CD4-positive, alpha-beta T cell treated with Interferon gamma for 1 hour (primary cell): ENCODE results near the gene CREB3.

Experiments
- DNase-seq: peaks from one replicate; pipeline ENCODE4 v3.0.0-alpha.2; 2020

CREB3 gene

GRCh38 chr9:35703906-35704672 is 28.4 kb upstream of the CREB3 start:
- DNase-seq, result no peak

GRCh38 chr9:35705372-35705771 is 27.1 kb upstream of the CREB3 start:
- DNase-seq, result no peak

GRCh38 chr9:35705836-35706430 is 26.5 kb upstream of the CREB3 start:
- no peak for DNase-seq

GRCh38 chr9:35706951-35707350 is 25.5 kb upstream of the CREB3 start:
- no peak for DNase-seq

GRCh38 chr9:35708146-35708545 is 24.3 kb upstream of the CREB3 start:
- no peak for DNase-seq

GRCh38 chr9:35710818-35711500 is 21.5 kb upstream of the CREB3 start:
- no peak for DNase-seq

- DNase-seq, result no peak
Observed at GRCh38 chr9:35711501-35712428, 20.7 kb upstream of the CREB3 start.

GRCh38 chr9:35712762-35713400 is 19.6 kb upstream of the CREB3 start:
- no peak for DNase-seq

GRCh38 chr9:35713578-35713977 is 18.9 kb upstream of the CREB3 start:
- DNase-seq, result no peak

GRCh38 chr9:35714123-35714522 is 18.3 kb upstream of the CREB3 start:
- no peak for DNase-seq

- DNase-seq, result no peak
Observed at GRCh38 chr9:35714579-35715252, 17.8 kb upstream of the CREB3 start.

GRCh38 chr9:35716230-35716629 is 16.2 kb upstream of the CREB3 start:
- no peak for DNase-seq

GRCh38 chr9:35717132-35717870 is 15.2 kb upstream of the CREB3 start:
- no peak for DNase-seq

GRCh38 chr9:35718721-35719511 is 13.6 kb upstream of the CREB3 start:
- peak; percentile 58 for DNase-seq

- DNase-seq, result no peak
Observed at GRCh38 chr9:35719546-35719945, 12.9 kb upstream of the CREB3 start.

GRCh38 chr9:35723426-35723825 is 9.0 kb upstream of the CREB3 start:
- no peak for DNase-seq

GRCh38 chr9:35723908-35724307 is 8.6 kb upstream of the CREB3 start:
- DNase-seq, result no peak

GRCh38 chr9:35725362-35725761 is 7.1 kb upstream of the CREB3 start:
- DNase-seq, result no peak

GRCh38 chr9:35726931-35727330 is 5.5 kb upstream of the CREB3 start:
- peak; percentile 68 for DNase-seq

- DNase-seq, result no peak
Observed at GRCh38 chr9:35727676-35728040, 4.8 kb upstream of the CREB3 start.
